Stimulated activated CD4-positive, alpha-beta T cell treated with anti-CD3 and anti-CD28 coated beads, Interleukin-15, amount 100 ng/mL, for 24 hours (primary cell): Measurements from ENCODE around the gene UNC93B1.
"Not testable (repeated sequence)": the region's sequence is repeated elsewhere in the genome, so short reads cannot be mapped to it uniquely, and the experiment has no call there.

ENCODE experiments used
- DNase-seq: peaks from one replicate; pipeline ENCODE4 v3.0.0-alpha.2; 2020

Gene UNC93B1

DNA sequence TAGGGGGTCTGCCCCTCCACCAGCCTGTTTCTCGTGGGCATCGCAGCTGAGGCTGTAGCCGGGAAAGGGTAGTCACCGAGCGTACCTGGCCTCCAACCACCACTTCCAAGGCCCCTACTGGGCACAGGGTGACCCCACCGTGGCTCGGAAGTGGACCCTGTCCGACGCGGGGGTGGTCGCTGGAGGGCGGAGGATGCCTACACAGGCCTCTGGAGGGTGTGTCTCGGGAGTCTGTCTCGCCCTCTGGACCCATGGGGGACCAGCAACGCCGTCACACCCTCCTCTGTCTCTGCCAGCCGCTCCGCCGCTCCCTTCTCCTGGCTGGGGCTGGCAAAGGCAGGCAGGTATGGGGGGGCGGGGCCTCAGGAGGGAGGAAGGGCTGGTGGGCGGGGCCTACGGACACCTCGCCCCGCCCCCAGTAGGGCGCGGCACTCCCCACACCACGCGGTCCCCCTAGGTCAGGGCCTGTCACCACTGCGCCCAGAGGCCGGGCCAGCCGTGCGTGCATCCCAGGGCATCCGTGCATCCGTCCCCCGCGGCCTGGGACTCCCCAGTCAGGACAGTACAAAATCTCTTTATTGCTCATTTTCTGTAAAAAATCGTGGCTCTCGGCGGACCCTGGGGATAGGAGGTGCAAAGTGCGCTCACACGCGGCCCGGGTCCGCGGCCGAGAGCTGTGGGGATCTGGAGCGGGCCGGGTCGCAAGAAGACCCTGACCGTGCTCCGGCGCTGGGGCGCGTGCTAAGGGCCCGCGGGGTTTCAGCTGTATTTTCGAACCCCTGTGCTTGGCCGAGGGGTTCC, 13.2 kb downstream of the UNC93B1 start:
- DNase-seq, result not testable (repeated sequence)

DNA sequence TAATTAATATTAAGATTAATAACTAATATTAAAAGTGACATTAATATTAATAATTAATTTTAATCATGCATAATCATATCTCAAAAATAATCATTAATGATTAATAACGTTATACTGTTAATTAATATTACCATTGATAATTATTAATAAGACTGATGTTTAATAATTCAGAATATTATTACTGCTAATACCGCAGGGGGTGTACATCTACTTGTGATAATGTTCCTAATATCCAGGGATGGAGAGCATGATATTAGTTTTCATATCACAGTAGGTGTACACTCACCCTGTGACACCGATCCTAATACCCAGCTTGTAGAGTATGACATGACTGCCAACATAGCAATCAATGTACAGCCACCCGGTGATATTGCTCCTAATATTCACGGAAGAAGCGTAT, 18.6 kb downstream of the UNC93B1 start:
- not testable (repeated sequence) for DNase-seq

DNA sequence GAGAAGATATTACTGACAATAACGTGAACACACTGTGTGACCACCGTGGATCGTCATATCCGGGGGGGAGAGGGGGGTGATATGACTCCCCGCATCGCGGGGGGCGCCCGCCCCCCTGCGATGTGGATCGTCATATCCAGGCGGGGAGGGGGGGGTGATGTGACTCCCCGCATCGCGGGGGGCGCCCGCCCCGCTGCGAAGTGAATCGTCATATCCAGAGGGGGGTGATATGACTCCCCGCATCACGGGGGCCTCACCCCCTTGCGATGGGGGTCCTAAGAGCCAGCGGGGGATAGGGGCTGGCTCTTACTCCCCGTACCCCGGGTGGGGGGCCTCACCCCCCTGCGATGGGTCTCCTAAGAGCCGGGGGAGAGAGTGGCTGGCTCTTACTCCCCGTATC, 19.9 kb downstream of the UNC93B1 start:
- no peak for DNase-seq

GRCh38 chr11:67982255-67982857, 21.5 kb downstream of the UNC93B1 start:
- not testable (repeated sequence) for DNase-seq

GRCh38 chr11:67981226-67981625, 22.7 kb downstream of the UNC93B1 start:
- DNase-seq, result not testable (repeated sequence)

DNA sequence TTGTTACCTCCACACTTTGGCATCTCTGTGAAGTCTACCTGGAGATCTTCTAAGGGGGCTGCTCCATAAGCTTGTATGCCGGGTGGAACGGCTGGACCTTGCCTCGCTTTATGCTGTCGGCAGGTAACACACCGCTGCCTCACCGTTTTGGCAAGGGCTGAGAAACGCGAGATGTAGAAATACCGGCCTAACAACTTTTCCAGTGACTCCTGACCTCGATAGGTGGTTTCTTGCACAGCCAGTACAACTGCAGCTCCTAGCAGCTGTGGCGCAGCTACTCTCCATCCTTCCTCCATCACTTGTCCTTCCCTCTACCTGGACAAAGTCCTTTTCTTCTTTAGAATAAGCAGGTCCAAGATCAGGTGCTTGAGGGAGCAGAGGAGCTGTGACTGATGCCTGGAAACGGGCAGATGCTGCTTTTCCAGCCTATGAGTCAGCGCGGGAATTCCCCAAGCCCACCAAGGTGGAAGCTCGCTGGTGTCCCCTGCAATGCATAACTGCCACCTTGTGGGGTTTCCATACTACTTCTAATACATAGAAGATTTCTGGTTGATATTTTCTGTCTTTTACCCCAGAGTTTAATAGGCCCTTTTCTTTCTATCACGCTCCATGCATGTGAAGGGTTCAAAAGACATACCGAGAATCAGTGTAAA, 25.0 kb downstream of the UNC93B1 start:
- DNase-seq, result peak; percentile 38

DNA sequence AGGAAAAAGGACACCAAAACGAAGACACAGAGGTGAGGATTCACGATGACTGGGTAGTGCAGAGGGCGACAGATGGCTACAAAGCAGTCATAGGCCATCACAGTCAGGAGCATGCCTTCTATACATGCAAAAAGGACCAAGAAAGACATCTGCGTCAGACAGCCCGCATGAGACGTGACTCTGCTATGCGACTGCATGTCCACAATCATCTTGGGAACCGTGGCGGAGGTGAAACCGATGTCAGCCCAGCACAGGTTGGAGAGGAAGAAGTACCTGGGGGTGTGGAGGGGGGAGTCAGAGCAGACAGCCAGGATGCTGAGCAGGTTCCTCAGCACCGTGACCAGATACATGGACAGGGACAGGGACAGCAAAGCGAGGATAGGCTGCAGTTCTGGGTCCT, 29.2 kb downstream of the UNC93B1 start:
- not testable (repeated sequence) for DNase-seq

DNA sequence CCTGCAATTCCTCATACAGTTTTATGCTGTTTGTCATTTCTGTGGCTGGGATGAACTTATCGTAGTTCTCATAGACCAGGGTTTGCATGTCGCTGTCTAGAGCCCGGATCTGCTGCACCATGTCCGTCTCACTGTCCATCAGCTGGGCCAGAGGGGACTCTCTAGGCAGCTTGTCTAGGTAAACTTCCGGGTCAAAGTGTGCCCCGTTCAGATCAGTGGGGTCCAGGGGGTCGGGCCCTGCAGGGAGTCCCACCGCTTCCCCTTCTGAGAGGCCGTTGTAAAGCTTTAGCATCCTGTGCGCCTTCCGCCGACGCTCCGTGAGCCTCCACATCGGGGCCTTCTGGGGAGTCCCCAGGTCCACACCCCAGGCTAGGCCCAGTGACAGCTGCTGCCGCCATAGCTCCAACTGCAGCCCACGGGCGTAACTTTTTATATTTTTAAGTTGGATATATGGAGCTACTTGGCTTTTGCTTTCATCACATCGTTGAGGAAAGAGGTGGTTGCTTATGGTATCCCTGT, 38.0 kb downstream of the UNC93B1 start:
- not testable (repeated sequence) for DNase-seq

- not testable (repeated sequence) for DNase-seq
Measured at GRCh38 chr11:67964746-67965145, 39.2 kb downstream of the UNC93B1 start.

GRCh38 chr11:67963879-67964278, 40.0 kb downstream of the UNC93B1 start:
- not testable (repeated sequence) for DNase-seq

GRCh38 chr11:67963217-67963616, 40.7 kb downstream of the UNC93B1 start:
- not testable (repeated sequence) for DNase-seq

- DNase-seq, result not testable (repeated sequence)
Measured at GRCh38 chr11:67956236-67956635, 47.7 kb downstream of the UNC93B1 start.

GRCh38 chr11:67955461-67956007, 48.4 kb downstream of the UNC93B1 start:
- peak; percentile 81 for DNase-seq

DNA sequence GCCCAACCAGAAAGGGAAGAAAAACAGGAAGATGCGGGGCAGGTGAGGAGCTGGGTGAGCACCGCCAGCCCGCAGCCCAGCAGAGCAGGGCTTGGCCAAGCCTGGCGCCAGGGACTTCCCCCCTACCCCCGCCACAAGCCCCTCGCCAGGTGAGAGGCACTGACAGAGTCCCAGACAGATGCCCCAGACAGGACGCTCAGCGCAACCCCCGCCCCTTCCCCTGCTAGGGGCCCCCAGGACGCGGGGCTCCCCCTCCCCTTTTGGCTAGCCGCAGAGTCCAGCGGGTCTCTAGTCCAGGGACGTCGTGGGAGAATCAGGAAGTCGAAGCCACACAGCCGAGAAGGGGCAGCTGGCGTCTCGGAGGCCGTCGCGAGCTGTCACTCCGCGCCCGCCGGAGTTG, 48.9 kb downstream of the UNC93B1 start:
- DNase-seq, result not testable (repeated sequence)

DNA sequence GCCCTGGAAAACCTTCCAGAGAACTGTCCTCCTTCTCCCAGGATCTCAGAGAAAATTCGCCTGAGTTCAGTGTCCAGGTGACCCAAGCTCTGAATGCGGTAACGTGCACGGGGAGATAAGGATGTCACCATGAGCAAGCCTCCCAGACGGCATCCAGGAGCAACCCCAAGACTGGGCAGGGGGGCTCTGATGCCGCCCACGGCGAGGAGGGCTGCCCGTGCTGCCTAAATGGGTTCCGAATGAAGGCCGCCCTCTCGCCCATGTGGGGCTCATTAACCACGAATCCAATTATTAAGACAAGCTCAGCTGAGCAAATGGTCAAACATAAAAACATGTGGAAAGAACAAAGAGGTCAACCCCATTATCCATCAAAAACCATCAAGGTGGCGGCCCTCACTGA, 49.6 kb downstream of the UNC93B1 start:
- not testable (repeated sequence) for DNase-seq

- not testable (repeated sequence) for DNase-seq
Measured at GRCh38 chr11:67950705-67951104, 53.2 kb downstream of the UNC93B1 start.

DNA sequence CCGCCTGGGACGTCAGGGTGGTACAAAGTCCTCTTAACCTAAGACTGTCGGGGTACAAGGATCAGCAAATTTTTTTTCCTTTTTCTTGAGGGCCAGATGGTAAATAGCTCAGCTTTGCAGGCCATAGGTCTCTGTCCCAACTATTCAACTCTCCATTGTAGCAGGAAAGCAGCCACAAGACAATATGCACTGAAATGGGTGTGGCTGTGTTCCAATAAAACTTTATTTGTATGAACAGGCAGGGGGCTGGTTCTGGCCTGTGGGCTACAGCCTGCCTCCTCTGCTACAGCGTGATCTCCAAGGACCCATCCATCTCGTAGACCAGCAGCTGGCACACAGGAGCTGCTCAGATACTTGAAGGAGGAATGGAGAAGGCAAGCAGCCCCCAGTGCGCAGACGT, 56.1 kb downstream of the UNC93B1 start:
- DNase-seq, result not testable (repeated sequence)

GRCh38 chr11:67946403-67946802, 57.5 kb downstream of the UNC93B1 start:
- not testable (repeated sequence) for DNase-seq

GRCh38 chr11:67943406-67943805, 60.5 kb downstream of the UNC93B1 start:
- not testable (repeated sequence) for DNase-seq
